ENCODE measurements around the gene NIPBL.

DNA sequence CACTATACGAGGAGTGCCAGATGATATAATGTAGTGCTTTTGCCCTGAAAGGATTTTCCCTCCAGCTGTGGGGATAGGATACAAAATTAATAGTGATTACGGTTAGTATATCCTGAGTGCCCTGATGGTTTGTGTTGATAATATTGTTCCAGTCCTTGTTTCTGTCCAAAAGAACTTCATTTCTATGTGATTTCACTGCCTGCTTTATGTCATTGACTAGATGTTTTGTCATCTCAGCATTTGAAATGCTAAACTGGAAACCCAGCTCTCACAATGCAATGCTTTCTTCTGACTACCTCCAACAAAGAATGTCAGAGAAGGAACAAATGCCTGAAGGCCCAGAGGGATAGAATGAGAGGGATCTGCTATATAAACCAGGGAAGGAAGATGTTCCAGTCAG lies 177.8 kb downstream of the NIPBL start:
- TF ChIP-seq, protein P1, sequence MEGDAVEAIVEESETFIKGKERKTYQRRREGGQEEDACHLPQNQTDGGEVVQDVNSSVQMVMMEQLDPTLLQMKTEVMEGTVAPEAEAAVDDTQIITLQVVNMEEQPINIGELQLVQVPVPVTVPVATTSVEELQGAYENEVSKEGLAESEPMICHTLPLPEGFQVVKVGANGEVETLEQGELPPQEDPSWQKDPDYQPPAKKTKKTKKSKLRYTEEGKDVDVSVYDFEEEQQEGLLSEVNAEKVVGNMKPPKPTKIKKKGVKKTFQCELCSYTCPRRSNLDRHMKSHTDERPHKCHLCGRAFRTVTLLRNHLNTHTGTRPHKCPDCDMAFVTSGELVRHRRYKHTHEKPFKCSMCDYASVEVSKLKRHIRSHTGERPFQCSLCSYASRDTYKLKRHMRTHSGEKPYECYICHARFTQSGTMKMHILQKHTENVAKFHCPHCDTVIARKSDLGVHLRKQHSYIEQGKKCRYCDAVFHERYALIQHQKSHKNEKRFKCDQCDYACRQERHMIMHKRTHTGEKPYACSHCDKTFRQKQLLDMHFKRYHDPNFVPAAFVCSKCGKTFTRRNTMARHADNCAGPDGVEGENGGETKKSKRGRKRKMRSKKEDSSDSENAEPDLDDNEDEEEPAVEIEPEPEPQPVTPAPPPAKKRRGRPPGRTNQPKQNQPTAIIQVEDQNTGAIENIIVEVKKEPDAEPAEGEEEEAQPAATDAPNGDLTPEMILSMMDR (IDR thresholded peaks at IDR 0.05), result no peak
- no peak for TF ChIP-seq POLR2A (IDR thresholded peaks at IDR 0.05)

All from body of pancreas (tissue), 4 donors.